Measurements from ENCODE around the gene CSF1. TPM values are rescaled to one million over a fixed set of nuclear protein-coding genes. Genes with fewer than 3 reads are reported as not detected.
"Not testable (repeated sequence)": the region's sequence is repeated elsewhere in the genome, so short reads cannot be mapped to it uniquely, and the experiment has no call there.

The CSF1 gene
- total RNA-seq, 2 donors from 2014 or later, result 46.8 to 95.4 TPM

DNA sequence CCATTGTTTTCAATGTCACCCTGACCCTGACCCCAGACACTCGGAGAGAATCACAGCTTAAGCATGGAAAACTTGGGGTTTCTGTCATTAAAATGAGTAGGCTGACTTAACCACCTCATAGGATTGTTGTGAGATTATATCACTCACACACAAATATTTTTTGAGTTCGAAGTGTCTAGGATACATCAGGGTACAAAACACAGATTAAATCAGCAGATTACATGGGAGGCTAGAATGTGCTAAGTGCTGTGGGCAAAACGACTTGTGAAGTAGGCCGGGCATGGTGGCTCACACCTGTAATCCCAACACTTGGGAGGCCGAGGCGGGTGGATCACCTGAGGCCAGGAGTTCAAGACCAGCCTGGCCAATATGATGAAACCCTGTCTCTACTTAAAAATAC lies 31.3 kb upstream of the CSF1 start:
- H3K9me3 Mint-ChIP-seq; H3K36me3 Mint-ChIP-seq (ENCODE audit: low read depth); H3K27me3 Mint-ChIP-seq; ATAC-seq (replicated peaks); H3K4me3 Mint-ChIP-seq: not testable (repeated sequence)
- peak overlapping the region; percentile 2 for H3K27ac Mint-ChIP-seq
- H3K4me1 Mint-ChIP-seq, result peaks cover 14% of the 10 kb centered on the region

- Mint-ChIP-seq H3K27me3 (no peaks in the 10 kb centered on the region), H3K4me1 (peaks cover 12% of the 10 kb centered on the region), H3K27ac (peak overlapping the region; percentile 2), H3K9me3 (no peaks in the 10 kb centered on the region), H3K4me3 (no peak overlapping the region), H3K36me3 (ENCODE audit: low read depth) (no peaks in the 10 kb centered on the region)
- no peak for ATAC-seq (replicated peaks)
These were observed 30.6 kb upstream of the CSF1 start for GRCh38 chr1:109879881-109880525.

- H3K36me3 Mint-ChIP-seq (ENCODE audit: low read depth), result no peaks in the 10 kb centered on the region
- peaks cover 5% of the 10 kb centered on the region for H3K4me1 Mint-ChIP-seq
- no peaks in the 10 kb centered on the region for H3K9me3 Mint-ChIP-seq
- no peaks in the 10 kb centered on the region for H3K27me3 Mint-ChIP-seq
- ATAC-seq (replicated peaks), result peak; percentile 47
- no peak overlapping the region for H3K27ac Mint-ChIP-seq
- no peak overlapping the region for H3K4me3 Mint-ChIP-seq
These were observed 29.4 kb upstream of the CSF1 start for GRCh38 chr1:109880971-109881894.

DNA sequence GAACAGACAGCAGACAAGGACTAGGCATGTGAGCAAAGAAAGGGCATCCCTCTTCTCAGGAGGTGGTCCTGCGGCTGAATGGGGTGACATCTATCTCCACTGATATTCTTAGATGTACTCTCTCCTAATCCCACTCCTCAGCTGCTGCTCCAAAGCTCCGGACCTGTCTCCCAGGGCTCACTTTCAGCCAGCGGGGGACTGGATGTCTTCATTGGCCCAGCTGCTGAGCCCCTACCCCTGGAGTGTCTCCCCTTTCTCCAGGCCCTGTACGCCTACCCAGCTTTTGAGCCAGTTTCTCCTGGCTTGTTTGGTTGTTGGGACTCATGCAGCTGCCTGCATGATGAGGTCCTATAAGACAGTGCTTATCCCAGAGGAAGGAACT lies 28.8 kb upstream of the CSF1 start:
- Mint-ChIP-seq H3K27me3 (no peaks in the 10 kb centered on the region), H3K27ac (peak overlapping the region; percentile 31), H3K4me3 (no peak overlapping the region), H3K36me3 (ENCODE audit: low read depth) (no peaks in the 10 kb centered on the region), H3K4me1 (peaks cover 3% of the 10 kb centered on the region), H3K9me3 (no peaks in the 10 kb centered on the region)
- ATAC-seq (replicated peaks), result no peak

- H3K36me3 Mint-ChIP-seq (ENCODE audit: low read depth), result no peaks in the 10 kb centered on the region
- ATAC-seq (replicated peaks), result no peak
- peaks cover under 1% of the 10 kb centered on the region for H3K9me3 Mint-ChIP-seq
- peak overlapping the region; percentile 31 for H3K27ac Mint-ChIP-seq
- no peaks in the 10 kb centered on the region for H3K27me3 Mint-ChIP-seq
- H3K4me1 Mint-ChIP-seq, result peaks cover 3% of the 10 kb centered on the region
- H3K4me3 Mint-ChIP-seq, result no peak overlapping the region
These were observed 28.1 kb upstream of the CSF1 start for GRCh38 chr1:109882288-109883245.

- no peak for ATAC-seq (replicated peaks)
- H3K27me3 Mint-ChIP-seq, result no peaks in the 10 kb centered on the region
- no peaks in the 10 kb centered on the region for H3K36me3 Mint-ChIP-seq (ENCODE audit: low read depth)
- H3K4me1 Mint-ChIP-seq, result peaks cover 3% of the 10 kb centered on the region
- H3K4me3 Mint-ChIP-seq, result no peak overlapping the region
- peak overlapping the region; percentile 16 for H3K27ac Mint-ChIP-seq
- peaks cover 4% of the 10 kb centered on the region for H3K9me3 Mint-ChIP-seq
These were observed 27.2 kb upstream of the CSF1 start for GRCh38 chr1:109883248-109883955.

DNA sequence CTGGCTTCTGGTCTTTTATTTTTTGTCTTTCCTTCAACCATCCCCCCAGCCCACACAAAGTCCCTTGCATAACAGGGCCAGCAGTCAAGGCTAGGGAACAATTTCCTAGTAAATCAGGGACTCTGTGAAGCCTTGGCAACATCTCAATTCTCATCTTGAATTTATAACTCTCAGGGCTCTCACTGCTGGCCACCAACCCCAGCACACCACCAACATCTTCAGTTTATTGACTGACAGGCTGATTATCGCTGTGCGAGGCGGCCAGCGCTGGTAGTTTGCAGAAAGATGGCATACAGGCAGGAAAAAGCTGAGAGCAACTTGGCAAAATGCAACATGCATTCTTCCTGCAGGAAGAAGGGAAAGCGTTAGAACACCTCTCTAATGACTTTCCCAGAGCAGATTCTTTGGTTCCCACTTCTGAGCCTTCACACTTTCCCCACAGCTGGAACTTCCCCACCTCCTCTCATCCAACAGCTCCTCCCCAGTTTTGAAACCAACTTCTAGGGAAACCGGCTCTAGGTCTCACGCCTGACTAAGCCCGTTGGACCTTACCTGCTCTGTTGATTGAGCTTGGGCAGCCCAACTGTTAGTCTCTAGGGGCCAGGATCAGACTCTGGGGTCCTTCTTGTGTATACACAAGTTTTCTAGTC lies 26.3 kb upstream of the CSF1 start:
- H3K36me3 Mint-ChIP-seq (ENCODE audit: low read depth), result no peaks in the 10 kb centered on the region
- no peak overlapping the region for H3K4me3 Mint-ChIP-seq
- peak; percentile 21 for ATAC-seq (replicated peaks)
- H3K27me3 Mint-ChIP-seq, result no peaks in the 10 kb centered on the region
- peaks cover 4% of the 10 kb centered on the region for H3K9me3 Mint-ChIP-seq
- no peak overlapping the region for H3K27ac Mint-ChIP-seq
- H3K4me1 Mint-ChIP-seq, result peaks cover 8% of the 10 kb centered on the region

DNA sequence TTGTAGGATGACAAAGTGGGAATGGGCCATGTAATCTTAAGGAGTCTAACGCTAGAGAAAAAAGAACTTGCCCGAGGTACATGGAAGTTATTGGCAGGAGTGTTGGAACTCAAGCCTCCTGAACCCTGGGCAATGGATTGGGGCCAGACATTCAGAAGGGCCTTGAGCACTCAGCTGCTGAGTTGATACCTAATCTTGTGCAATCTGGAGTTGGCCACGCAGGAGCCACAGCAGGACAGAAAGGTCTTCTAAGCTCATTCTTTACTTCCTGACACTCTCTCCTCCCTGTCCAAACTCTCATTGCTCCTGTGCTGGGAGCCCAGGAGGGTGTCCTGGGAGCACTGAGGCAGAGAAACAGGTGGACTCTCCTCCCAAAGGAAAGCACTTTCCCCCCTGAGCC lies 25.1 kb upstream of the CSF1 start:
- H3K27me3 Mint-ChIP-seq, result no peaks in the 10 kb centered on the region
- ATAC-seq (replicated peaks), result no peak
- no peaks in the 10 kb centered on the region for H3K36me3 Mint-ChIP-seq (ENCODE audit: low read depth)
- no peak overlapping the region for H3K4me3 Mint-ChIP-seq
- no peak overlapping the region for H3K27ac Mint-ChIP-seq
- peaks cover 4% of the 10 kb centered on the region for H3K9me3 Mint-ChIP-seq
- H3K4me1 Mint-ChIP-seq, result peaks cover 18% of the 10 kb centered on the region

DNA sequence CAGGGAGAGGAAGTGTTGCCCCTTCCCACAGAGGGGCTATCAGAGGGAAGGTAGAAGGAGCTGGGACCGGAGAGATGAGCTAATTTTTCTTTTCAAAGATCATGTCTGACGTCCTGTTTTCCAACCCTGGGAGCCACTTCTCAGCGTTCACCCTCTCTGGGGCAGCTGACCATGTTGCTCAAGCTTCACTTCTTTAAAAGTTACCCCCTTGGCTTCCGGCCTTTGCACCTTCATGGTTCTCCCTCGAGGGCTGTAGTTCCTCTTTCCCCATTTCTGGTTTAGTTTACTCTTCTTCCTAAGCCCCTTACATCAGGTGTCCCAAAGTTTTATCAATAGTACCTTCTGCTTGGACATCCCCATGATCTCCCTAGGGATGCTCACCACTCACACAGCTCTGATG lies 23.8 kb upstream of the CSF1 start:
- peaks cover 4% of the 10 kb centered on the region for H3K9me3 Mint-ChIP-seq
- H3K36me3 Mint-ChIP-seq (ENCODE audit: low read depth), result no peaks in the 10 kb centered on the region

GRCh38 chr1:109887271-109887670 lies 23.4 kb upstream of the CSF1 start:
- ATAC-seq (replicated peaks), result no peak
- Mint-ChIP-seq H3K4me3 (no peak overlapping the region), H3K4me1 (peaks cover 24% of the 10 kb centered on the region), H3K27ac (peak overlapping the region; percentile 76), H3K27me3 (no peaks in the 10 kb centered on the region), H3K36me3 (ENCODE audit: low read depth) (no peaks in the 10 kb centered on the region), H3K9me3 (peaks cover 4% of the 10 kb centered on the region)

More for the DNA sequence above, 23.8 kb upstream of the CSF1 start:
- Mint-ChIP-seq H3K27ac (peak overlapping the region; percentile 76), H3K4me1 (peaks cover 24% of the 10 kb centered on the region), H3K27me3 (no peaks in the 10 kb centered on the region), H3K4me3 (no peak overlapping the region)
- no peak for ATAC-seq (replicated peaks)

GRCh38 chr1:109887884-109888283 lies 22.8 kb upstream of the CSF1 start:
- no peaks in the 10 kb centered on the region for H3K27me3 Mint-ChIP-seq
- ATAC-seq (replicated peaks), result no peak
- H3K27ac Mint-ChIP-seq, result peak overlapping the region; percentile 76
- H3K4me1 Mint-ChIP-seq, result peaks cover 24% of the 10 kb centered on the region
- H3K36me3 Mint-ChIP-seq (ENCODE audit: low read depth), result no peaks in the 10 kb centered on the region
- H3K4me3 Mint-ChIP-seq, result no peak overlapping the region
- H3K9me3 Mint-ChIP-seq, result peaks cover 4% of the 10 kb centered on the region

- Mint-ChIP-seq H3K4me1 (peaks cover 24% of the 10 kb centered on the region), H3K9me3 (peaks cover 4% of the 10 kb centered on the region), H3K4me3 (no peak overlapping the region), H3K27me3 (no peaks in the 10 kb centered on the region), H3K36me3 (ENCODE audit: low read depth) (no peaks in the 10 kb centered on the region), H3K27ac (peak overlapping the region; percentile 48)
- ATAC-seq (replicated peaks), result no peak
These were observed 21.6 kb upstream of the CSF1 start for GRCh38 chr1:109889094-109889493.

GRCh38 chr1:109890115-109890953 lies 20.3 kb upstream of the CSF1 start:
- Mint-ChIP-seq H3K27me3 (no peaks in the 10 kb centered on the region), H3K36me3 (ENCODE audit: low read depth) (no peaks in the 10 kb centered on the region), H3K4me3 (no peak overlapping the region), H3K4me1 (peaks cover 24% of the 10 kb centered on the region), H3K9me3 (peaks cover 4% of the 10 kb centered on the region), H3K27ac (no peak overlapping the region)
- ATAC-seq (replicated peaks), result peak; percentile 91
